MG63 (cell line): ENCODE results near the gene MEG3. TPM values are rescaled to one million over a fixed set of nuclear protein-coding genes. Genes with fewer than 3 reads are reported as not detected.
"Not testable (repeated sequence)": the region's sequence is repeated elsewhere in the genome, so short reads cannot be mapped to it uniquely, and the experiment has no call there.

Experiments used
- DNase-seq: peaks from one replicate; pipeline ENCODE4 v3.0.0-alpha.2; 2020
- H3K27me3 ChIP-seq: fragments of 250-450 bp; sonication (Bioruptor Pico); 2 replicates; pipeline ENCODE4 v1.5.1; 2020; ENCODE audit warnings: mild to moderate bottlenecking, moderate library complexity
- H3K36me3 ChIP-seq: fragments of 250-450 bp; sonication (Bioruptor Pico); 2 replicates; pipeline ENCODE4 v1.5.1; 2020; ENCODE audit warnings: mild to moderate bottlenecking, moderate library complexity
- H3K4me3 ChIP-seq: fragments of 250-450 bp; sonication (Bioruptor Pico); 2 replicates; pipeline ENCODE4 v1.5.1; 2020; ENCODE audit warnings: mild to moderate bottlenecking, moderate library complexity
- H3K9me3 ChIP-seq: fragments of 250-450 bp; sonication (Bioruptor Pico); 2 replicates; pipeline ENCODE4 v1.5.1; 2020; ENCODE audit warnings: mild to moderate bottlenecking, moderate library complexity
- total RNA-seq: library from RNA; depleted of rRNA; stranded (reverse); fragments of >200 nt; shearing (Covaris generic); gene quantifications from 2 replicates; pipeline ENCODE4 v1.2.3, GENCODE V29; 2014; ENCODE audit warnings: low replicate concordance

The MEG3 gene
- total RNA-seq, 1 experiment from 2014 or later: not detected

DNA sequence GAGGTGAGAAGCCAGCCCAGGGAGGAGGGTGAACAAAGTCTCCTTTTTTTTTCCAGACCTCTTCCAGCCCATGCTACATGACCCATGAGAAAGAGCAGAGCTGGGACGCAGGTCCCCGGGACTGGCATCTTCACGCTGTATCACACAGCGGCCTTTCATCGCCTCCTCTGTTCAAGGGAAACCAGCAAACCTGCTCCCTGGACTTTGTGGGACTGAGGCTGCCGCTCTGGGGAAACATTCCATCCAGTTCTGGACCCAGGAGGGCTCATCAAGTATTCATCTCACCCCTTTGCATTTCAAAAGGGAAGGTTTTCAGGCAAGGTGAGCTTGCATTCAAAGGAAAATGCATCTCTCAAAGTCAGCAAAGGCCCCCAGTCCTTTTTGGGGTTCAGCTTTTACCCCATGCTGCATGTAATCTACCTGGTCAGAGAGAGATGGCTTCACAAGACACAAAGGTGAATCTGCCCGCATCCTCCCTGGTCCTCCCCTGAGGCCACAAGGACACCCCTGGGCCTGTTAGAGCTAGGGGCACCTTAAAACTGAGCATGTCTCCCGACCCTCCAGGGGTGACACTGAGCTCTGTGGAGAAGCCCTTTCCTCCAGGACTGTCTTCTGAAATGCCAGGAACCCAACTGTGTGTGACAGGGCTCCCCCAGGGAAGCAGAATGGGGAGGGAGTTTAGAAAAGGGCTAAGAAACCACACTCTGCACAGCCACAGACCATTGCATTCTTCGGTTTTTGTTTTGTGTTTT lies 21.2 kb upstream of the MEG3 start:
- H3K27me3 ChIP-seq: no peaks in the 10 kb centered on the region
- H3K9me3 ChIP-seq: no peaks in the 10 kb centered on the region
- H3K36me3 ChIP-seq: no peaks in the 10 kb centered on the region
- DNase-seq: no peak
- H3K4me3 ChIP-seq: no peak overlapping the region

GRCh38 chr14:100806386-100806785 lies 19.5 kb upstream of the MEG3 start:
- Histone ChIP-seq H3K36me3 (no peaks in the 10 kb centered on the region), H3K9me3 (no peaks in the 10 kb centered on the region), H3K4me3 (no peak overlapping the region), H3K27me3 (no peaks in the 10 kb centered on the region)
- no peak for DNase-seq

DNA sequence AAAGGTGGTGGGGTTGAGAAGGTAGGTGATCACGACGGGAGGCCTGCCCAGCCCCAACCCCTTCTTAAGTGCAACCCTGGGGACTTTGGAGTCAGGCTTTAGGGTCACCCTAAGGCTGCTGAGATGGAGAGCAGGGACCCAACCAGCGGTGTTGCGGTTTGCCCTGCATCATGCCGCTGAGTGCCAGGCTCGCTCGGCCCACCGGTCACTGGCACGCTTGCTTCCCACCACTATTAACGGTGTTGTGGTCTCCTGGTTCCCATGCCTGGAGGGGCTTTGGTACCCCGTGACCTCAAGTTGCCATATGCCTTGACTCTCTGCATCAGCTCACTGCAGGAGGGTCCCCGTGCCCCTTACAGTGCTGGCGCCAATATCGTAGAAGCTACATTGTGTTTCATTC lies 18.4 kb upstream of the MEG3 start:
- Histone ChIP-seq H3K27me3 (no peaks in the 10 kb centered on the region), H3K9me3 (no peaks in the 10 kb centered on the region), H3K36me3 (no peaks in the 10 kb centered on the region), H3K4me3 (no peak overlapping the region)
- no peak for DNase-seq

DNA sequence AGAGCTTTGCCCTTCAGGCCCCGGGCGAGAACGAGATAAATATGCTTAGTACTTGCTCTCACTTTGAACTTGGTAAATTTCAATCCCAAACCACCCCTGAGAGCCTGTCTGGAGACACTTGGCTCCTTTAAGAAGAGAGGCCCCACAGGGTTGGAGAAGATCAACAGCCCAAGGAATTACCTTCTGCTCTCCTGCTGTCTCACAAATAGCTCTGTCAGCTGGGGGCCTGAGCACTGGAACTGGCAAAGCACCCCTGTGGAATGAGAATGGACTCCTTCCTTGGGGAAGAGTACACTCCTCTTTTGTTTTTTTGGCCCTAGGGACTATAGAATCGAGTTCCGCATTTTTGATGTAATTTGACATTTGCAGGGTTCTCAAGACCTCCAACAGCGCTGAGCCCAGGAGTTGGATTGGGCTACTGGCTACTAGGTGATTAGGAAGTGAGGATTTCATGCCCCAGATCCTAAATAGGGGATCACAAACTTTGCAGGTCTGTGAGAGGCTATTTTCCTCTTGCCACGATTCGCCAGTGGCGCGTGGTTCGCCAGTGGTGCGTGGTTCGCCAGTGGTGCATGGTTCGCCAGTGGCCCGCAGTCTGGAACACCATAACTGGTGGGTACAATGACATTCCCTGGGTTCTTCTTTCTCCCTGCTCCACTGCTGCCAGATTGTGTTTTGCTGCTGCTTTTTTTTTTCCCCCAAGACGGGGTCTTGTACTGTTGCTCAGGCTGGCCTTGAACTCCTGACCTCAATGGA lies 17.8 kb upstream of the MEG3 start:
- no peaks in the 10 kb centered on the region for H3K36me3 ChIP-seq
- no peak for DNase-seq
- H3K9me3 ChIP-seq: no peaks in the 10 kb centered on the region
- H3K27me3 ChIP-seq: no peaks in the 10 kb centered on the region
- no peak overlapping the region for H3K4me3 ChIP-seq

GRCh38 chr14:100810435-100810834 lies 15.5 kb upstream of the MEG3 start:
- H3K9me3 ChIP-seq: no peaks in the 10 kb centered on the region
- no peak overlapping the region for H3K4me3 ChIP-seq
- DNase-seq: no peak
- no peaks in the 10 kb centered on the region for H3K27me3 ChIP-seq
- H3K36me3 ChIP-seq: no peaks in the 10 kb centered on the region

DNA sequence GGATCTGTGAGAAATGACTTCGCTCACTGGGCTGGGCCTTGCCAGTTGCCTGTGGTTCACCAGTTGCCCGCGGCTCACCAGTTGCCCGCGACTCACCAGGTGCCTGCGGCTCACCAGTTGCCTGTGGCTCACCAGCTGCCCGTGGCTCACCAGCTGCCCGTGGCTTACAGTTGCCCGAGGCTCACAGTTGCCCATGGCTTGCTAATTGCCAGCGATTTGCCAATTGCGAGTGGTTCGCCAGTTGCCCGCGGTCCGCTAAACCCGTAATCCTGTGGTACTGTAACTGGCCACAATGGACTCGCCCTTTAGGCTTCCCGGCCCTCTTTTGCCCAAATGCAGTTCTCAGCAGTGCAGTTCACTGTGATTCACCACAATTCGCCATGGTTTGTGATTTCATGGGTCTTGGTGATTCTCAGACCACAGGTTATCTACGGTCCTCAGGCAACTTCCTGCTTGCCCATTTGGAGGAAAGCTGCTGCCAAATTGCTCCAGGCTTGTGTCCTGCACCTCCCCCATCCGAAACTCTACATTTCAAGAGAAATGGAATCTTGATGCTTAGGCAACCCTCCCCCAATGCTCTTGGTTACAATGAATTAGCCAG lies 15.0 kb upstream of the MEG3 start:
- Histone ChIP-seq H3K27me3 (no peaks in the 10 kb centered on the region), H3K36me3 (no peaks in the 10 kb centered on the region), H3K4me3 (no peak overlapping the region), H3K9me3 (no peaks in the 10 kb centered on the region)
- DNase-seq: peak; percentile 61

DNA sequence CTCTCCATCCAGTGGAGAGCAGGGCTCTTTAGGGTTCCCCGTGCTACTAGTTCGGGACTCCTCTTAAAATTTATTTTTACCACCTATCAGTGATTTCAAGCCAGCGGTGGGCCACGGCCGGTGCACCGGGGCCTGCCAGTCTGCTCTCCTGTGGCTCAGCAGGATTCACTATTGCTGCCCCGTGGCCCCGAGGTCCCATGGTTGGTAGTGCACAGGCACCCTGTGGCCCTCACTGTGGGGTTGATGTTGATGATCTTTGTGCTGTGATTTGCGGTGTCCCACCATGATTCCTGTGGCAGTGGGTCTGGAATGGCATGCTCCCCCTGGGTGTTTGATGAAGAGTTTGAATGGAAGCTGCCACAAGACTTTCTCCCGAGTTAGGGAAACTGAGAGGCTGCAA lies 12.6 kb upstream of the MEG3 start:
- H3K9me3 ChIP-seq: no peaks in the 10 kb centered on the region
- no peak for DNase-seq
- H3K27me3 ChIP-seq: no peaks in the 10 kb centered on the region
- no peak overlapping the region for H3K4me3 ChIP-seq
- H3K36me3 ChIP-seq: no peaks in the 10 kb centered on the region

DNA sequence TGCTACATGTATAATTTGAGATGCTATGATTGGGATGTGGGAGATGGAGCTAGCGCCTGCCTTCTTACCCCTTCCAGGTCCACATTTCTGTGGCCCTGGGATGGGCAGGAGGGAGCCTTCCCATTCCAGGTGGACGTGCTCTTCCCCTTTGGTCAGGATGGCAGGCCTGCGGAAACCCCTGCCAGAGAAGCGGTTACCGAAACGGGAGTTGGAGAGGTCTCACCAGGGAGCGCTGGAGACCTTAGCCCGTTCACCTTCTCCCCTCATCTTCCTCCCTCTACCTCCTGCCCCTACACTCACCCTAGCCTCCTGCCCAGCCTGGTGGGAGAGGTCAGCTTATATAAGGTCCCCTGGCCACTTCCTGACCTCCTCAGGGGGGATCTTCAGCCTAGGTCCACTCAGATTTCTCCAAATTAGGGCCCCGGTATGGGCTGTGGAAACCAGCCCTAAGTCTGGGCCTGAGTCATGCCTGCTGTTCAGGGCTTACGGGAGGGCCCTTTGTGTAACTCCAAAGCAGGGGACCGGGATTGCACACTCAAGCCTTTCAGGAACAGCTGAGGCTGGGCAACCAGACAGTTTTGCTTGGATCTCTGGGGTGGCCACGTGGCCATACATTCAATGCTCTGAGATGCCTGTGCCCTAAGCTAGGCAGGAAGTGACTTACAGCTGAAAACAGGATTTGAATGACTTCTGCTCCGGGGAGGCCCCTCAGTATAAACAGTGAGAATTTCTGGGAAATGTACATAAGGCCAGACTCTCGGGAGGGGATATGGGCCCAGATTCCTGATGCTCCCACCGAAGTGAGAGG lies 10.2 kb upstream of the MEG3 start:
- no peak overlapping the region for H3K4me3 ChIP-seq
- H3K36me3 ChIP-seq: no peaks in the 10 kb centered on the region
- H3K27me3 ChIP-seq: no peaks in the 10 kb centered on the region
- no peaks in the 10 kb centered on the region for H3K9me3 ChIP-seq
- DNase-seq: peak; percentile 66

DNA sequence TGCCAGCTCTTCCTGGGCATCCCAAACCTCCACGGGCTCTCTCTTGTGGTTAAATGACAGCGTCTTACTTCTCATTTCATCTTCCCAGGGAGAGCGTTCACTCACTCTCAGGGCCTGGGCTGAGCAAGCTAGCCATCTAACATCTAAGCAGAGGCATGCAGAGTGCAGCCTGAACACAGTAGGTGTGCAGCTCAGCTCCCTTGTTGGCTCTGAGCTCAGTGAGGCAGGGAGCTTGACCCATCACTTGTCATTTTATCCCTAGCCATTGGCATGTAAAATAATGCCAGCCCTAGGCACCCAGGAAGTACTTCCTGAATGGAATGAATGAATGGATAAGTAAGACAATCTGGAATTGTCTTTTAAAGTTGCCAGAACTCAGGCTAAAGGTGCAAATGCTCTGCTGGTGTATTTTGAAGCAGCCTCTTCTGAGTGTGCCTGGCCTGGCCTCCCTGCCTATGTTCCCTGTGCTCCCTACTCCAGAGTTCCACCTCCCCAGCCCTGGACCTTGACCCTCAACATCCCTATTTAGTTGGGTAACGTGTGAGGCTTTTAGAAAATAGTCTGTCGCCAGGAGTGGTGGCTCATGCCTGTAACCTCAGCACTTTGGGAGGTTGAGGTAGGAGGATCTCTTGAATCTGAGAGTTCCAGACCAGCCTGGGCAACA lies 9.5 kb upstream of the MEG3 start:
- Histone ChIP-seq H3K36me3 (no peaks in the 10 kb centered on the region), H3K4me3 (no peak overlapping the region), H3K9me3 (no peaks in the 10 kb centered on the region), H3K27me3 (no peaks in the 10 kb centered on the region)
- DNase-seq: no peak

DNA sequence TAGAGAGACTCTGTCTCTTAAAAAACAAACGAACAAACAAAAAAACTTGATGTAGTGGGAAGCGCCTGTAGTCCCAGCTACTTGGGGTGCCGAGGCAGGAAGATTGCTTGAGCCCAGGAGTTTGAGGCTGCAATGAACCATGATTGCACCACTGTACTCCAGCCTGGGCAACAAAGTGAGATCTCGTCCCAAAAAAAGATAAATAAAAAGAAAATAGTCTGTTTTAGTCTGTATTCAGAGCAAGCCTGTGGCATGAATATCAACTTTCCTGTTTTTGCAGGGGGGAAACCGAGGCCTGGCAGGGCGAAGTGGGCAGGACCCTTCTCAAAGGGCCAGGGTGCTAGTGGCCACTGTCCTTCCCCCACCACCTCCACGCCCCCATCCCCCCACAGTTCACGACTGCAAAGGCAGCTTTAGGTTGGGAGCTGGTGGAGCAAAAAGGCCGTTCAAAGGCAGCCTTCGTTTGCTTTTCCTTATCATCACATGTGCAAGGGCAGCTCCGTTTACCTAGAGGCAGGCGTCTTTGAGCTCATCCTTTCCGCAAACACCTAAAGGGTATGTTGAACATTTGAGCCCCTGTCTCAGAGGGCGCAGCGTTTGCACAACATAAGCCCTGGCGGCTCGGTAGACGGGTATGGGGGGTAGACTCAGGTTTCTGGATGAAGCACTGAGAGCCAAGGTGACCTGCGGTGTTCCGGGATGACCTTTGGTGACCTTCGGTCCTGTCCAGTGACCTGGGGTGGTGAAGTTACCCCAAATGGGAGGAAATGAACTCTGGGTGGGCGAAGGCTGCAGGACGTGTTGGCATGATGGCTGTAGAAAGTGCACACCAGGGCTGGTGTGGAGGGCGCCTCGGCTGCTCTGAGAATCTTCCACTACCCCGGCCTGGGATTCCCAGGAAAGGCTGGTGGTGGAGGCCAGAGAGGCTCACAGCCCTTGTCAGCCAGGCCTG lies 8.7 kb upstream of the MEG3 start:
- no peak for DNase-seq
- Histone ChIP-seq H3K4me3 (no peak overlapping the region), H3K27me3 (no peaks in the 10 kb centered on the region), H3K36me3 (no peaks in the 10 kb centered on the region), H3K9me3 (no peaks in the 10 kb centered on the region)

DNA sequence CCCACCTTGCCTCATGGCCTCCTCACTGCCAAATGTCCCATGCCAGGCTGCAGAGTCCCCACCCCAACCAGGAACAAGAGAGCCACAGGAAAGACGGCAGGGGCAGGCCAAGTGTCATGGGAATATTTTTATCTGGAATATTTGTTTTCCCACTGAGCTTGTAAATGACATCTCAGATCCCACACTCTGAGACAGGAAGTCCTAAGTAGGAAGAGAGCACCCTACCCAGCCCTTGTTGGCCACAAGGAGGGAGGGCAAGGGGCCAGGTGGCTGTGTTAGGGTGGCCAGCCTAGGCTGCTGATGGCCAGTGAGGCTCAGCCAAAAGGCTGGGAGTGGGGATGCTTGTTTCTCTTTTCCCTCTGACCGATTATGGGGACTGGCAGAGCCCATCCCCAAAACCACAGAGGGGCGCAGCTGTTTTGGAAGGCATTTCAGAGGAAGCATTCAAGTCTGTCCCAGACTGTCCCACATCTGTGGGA lies 7.7 kb upstream of the MEG3 start:
- H3K36me3 ChIP-seq: no peaks in the 10 kb centered on the region
- no peak for DNase-seq
- H3K4me3 ChIP-seq: no peak overlapping the region
- H3K9me3 ChIP-seq: no peaks in the 10 kb centered on the region
- H3K27me3 ChIP-seq: no peaks in the 10 kb centered on the region

DNA sequence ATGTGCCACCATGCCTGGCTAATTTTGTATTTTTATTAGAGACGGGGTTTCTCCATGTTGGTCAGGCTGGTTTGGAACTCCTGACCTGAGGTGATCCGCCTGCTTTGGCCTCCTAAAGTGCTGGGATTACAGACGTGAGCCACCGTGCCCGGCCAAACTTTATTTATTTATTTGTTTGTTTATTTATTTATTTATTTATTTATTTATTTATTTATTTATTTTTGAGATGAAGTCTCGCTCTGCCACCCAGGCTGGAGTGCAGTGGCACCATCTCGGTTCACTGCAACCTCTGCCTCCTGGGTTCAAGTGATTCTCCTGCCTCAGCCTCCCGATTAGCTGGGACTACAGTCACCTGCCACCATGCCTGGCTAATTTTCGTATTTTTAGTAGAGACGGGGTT lies 7.0 kb upstream of the MEG3 start:
- not testable (repeated sequence) for H3K4me3 ChIP-seq, H3K36me3 ChIP-seq, H3K27me3 ChIP-seq, DNase-seq, H3K9me3 ChIP-seq

GRCh38 chr14:100819453-100819828 lies 6.5 kb upstream of the MEG3 start:
- no peaks in the 10 kb centered on the region for H3K27me3 ChIP-seq
- DNase-seq: no peak
- no peaks in the 10 kb centered on the region for H3K36me3 ChIP-seq
- H3K4me3 ChIP-seq: no peak overlapping the region
- no peaks in the 10 kb centered on the region for H3K9me3 ChIP-seq

DNA sequence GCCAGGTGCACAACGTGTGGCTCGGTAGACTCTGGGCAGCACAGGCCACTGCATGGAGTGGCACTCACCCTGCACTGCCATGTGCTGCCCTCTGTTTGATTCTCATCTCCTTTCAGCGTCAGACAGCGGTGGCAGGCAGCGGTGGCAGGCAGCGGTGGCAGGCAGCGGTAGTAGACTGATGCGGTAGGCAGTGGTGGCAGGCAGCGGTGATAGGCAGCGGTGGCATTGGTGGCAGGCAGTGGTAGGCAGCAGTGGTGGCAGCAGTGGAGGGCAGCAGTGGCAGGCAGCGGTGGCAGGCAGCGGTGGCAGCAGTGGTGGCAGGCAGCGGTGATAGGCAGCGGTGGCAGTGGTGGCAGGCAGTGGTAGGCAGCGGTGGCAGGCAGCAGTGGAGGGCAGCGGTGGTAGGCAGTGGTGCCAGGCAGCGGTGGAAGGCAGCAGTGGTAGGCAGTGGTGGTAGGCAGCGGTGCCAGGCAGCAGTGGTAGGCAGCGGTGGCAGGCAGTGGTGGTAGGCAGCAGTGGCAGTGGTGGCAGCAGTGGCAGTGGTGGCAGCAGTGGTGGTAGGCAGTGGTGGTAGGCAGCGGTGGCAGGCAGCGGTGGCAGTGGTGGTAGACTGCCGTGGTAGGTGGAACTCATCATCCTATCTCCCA lies 6.0 kb upstream of the MEG3 start:
- no peaks in the 10 kb centered on the region for H3K9me3 ChIP-seq
- H3K27me3 ChIP-seq: no peaks in the 10 kb centered on the region
- H3K36me3 ChIP-seq: no peaks in the 10 kb centered on the region
- no peak for DNase-seq
- H3K4me3 ChIP-seq: no peak overlapping the region

DNA sequence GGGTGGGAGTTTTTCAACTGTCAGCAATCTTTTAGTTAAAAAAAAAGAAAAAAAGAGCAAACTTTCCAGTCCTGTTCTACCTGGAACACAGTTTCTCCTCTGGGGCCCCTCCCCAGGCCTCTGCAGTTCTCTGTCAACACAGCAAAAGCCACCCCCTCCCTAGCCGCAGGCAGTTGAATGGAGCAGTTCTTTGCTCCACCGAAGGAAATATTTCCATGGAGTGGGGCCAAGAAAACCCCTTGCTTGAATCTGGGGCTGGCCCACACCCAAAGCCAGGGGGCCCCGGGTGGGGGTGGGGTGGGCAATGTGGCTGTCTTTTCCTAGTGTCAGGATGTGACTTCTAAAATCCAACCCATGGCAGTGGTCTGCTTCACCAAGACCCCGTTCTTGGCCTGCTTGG lies 5.0 kb upstream of the MEG3 start:
- Histone ChIP-seq H3K27me3 (no peaks in the 10 kb centered on the region), H3K4me3 (no peak overlapping the region), H3K36me3 (no peaks in the 10 kb centered on the region), H3K9me3 (no peaks in the 10 kb centered on the region)
- no peak for DNase-seq
